Stimulated activated CD8-positive, alpha-beta memory T cell treated with anti-CD3 and anti-CD28 coated beads, Interleukin-2, amount 100 ng/mL, for 1 hour (primary cell): ENCODE measurements around the gene STK4.
A peak's percentile ranks its signal among the peaks of the same experiment; 100 is the strongest.
"Not testable (repeated sequence)": the region's sequence is repeated elsewhere in the genome, so short reads cannot be mapped to it uniquely, and the experiment has no call there.

Experiments used
- DNase-seq, 2 donors: peaks; one replicate each; pipeline ENCODE4 v3.0.0-alpha.2; 2020; ENCODE audit warnings: low read depth in 2 of 2

The STK4 gene

DNA sequence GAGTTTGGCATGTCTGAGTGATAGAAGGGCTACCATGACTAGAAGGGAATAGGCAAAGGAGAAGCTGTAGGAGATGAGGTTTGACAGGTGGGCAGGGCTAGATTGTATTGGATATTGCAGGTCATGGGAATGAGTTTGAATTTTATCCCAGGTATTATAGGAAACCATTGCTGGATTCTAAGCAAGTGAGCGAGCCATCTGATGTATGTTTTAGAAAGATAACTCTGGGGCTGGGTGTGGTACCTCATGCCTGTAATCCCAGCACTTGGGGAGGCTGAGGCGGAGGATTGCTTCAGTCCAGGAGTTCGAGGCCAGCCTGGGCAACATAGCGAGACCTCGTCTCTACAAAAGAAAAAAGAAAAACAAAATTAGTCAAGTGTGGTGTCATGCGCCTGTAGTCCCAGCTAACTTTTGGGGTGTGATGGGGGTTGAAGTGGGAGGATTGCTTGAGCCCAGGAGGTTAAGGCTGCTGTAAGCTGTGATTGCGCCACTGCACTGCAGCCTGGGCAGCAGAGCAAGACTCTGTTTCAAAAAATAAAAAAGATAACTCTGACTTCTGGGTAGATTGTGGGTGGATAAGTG lies 16.9 kb downstream of the STK4 start:
- no peak for DNase-seq

DNA sequence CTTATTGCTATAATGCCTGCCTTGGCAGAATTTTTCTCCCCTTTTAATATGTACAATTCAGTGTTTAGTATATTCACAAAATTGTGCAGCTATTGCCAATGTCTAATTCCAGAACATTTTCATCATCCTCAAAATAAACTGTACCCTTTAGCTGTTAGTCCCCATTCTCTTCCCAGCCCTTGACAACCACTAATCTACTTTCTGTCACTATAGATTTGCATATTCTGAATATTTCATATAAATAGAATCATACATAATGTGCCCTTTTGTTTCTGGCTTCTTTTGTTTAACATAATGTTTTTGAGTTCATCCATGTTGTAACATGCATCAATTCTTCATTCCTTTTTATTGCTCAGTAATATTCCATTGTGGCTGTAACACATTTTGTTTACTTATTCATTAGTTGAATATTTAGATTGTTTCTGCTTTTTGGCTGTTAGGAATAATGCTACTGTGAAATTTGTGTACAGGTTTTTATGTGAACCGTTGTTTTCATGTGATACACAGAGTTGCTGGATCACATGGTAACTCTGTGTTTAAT lies 22.4 kb downstream of the STK4 start:
- no peak for DNase-seq

DNA sequence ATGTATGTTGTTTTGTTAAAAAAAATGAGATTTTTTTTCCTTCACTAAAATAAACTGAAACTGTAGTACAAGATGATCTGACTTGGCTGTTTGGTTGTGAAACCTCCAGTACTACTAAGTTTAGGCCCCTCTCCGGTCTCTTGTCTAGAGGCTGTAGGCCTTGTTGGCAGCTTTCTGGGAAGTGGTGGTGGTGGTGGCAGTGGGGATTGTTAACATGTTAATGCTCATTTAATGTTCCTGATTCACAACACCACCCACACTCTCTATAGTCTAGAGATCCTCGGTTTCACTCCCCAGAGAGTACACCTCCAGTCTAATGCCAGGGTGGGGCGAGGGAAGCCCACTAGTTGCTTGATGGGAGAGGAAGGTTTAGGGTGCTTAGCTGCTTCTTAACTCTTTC lies 24.1 kb downstream of the STK4 start:
- no peak for DNase-seq

DNA sequence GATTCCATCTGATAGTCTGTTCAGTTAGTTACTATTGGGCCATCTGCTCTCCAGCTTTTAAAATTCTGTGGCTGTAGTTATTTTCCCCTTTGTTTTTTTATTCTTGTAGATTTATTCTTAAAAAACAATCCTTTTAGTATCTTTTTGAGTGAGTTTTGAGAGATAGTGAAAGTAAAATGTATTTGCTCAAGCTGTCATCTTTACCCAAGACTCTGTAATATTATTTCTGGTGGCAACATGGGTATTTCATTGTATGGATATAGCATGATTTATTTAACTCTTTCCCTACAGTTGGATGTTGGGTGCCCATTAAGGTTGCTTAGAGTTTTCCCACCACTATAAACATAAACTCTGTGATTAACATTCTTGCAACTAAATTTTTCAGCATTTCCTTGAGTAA lies 24.6 kb downstream of the STK4 start:
- no peak for DNase-seq

DNA sequence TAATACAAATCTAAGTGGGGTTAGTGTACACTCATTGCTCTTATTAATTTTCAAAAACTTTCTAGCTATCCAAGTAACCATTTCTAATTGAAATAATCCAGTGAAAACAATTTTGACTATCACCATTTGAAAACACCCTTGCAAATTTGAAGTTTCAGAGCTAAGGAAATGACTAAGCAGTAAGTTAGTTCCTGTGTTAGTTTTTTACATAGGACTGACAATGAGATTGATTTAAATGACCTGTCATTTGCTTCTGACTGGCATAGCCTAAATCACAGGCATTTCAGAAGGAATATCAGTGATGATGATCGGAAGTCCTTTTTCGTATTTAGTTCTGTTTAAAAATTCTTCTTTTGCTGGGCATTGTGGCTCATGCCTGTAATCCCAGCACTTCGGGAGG lies 27.0 kb downstream of the STK4 start:
- no peak for DNase-seq

DNA sequence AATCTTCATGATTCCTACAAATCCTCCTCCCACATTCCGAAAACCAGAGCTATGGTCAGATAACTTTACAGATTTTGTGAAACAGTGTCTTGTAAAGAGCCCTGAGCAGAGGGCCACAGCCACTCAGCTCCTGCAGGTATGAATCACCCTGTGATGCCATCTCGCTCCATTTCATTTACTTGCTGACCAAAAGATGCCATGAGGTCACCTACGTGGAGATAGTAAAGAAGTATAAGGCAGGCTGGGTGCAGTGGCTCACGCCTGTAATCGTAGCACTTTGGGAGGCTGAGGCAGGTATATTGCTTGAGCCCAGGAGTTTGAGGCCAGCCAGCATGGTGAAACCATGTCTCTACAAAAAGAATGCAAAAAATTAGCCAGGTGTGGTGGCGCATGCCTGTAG lies 30.9 kb downstream of the STK4 start:
- DNase-seq = no peak

DNA sequence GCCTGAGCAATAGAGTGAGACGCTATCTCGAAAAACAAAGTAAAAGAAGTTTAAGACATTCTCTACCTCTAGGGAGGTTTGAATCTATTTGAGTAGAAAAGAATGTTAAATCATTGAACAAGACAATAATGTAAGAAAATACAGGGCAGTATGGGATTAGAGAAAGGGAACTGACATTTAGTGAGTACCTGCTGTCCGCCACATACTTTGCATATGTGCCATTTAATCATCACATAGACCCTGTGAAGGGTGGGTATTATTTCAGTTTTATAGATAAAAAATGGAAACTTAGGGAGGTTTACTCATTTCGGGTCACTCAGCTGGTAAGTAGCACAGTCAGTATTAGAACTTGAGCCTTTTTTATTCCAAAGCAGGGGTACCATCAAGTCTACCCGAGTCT lies 31.4 kb downstream of the STK4 start:
- no peak for DNase-seq

DNA sequence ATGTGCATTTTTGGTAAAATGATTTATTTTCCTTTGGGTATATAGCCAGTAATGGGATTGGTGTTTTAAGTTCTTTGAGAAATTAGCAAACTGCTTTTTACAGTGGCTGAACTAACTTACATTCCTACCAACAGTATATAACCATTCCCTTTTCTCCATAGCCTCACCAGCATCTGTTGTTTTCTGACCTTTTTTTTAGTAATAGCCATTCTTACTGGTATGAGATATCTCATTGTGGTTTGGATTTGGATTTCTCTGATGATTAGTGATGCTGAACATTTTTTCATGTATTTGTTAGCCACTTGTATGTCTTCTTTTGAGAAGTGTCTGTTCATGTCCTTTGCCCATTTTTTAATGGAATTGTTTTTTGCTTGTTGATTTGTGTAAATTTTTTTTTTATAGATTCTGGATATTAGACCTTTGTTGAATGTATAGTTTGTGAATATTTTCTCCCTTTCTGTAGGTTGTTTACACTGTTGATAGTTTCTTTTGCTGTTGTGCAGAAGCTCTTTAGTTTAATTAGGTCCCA lies 42.3 kb downstream of the STK4 start:
- no peak for DNase-seq

DNA sequence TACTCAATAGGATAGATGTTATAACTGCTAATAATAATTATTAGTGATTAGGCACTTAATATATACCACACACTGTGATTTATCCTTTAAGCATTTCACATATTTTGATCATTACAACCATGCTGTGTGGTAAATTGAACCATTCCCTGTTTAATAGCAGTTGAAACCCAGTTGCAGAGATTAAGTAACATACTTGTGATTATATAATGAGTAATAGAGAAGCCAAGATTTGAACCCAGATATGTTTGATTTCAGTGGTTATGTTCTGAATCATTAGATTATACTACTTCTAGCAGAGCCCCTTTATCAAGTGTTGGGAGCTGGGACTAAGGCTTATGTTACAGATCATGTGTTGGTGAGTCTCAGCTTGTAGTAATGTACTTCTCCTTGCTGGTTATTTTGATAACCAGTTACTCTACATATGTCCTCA lies 44.1 kb downstream of the STK4 start:
- no peak for DNase-seq

DNA sequence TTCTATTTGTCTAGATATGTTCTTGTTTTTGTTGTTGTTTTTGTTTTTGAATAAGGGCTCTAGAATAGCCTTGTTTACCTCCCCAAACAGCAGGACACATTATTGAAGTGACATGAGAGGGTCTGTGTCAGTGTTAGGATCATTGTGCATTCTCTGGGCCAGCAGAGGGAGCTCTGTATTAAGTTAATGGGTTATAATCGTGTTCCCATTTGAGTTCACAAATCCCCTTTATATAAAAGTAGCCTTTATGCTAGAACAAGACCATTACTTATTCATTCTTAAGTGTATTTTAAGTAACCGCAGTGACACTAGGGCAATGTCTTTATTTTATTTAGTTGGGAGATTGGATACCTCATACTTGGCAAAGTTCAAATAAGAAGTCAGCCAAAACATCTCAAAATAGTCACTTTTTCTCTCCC lies 44.8 kb downstream of the STK4 start:
- peak; percentile 7 to 27 for DNase-seq

DNA sequence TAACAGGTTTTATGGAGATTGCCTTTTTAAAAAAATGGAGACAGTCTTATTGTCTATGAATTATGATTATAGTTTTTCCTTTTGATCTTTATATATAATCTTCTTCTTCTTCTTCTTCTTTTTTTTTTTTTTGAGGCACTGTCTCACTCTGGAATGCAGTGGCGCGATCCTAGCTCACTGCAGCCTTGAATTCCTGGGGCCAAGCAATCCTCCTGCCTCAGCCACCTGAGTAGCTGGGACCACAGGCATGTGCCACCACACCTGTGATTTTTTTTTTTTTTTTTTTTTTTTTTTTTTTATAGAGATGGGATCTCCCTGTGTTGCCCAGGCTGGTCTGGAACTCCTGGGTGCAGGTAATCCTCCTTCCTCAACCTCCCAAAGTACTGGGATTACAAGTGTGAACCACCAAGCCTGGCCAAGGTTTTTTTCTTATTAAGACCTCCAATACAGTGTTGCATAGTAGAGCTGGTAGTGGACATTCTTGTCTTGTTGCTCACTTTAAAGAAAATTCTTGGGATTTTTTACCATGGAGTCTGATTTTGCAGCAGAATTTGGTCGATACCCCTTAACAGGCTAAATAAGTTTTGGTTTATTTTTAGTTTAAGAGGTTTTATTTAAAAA lies 46.5 kb downstream of the STK4 start:
- no peak for DNase-seq

DNA sequence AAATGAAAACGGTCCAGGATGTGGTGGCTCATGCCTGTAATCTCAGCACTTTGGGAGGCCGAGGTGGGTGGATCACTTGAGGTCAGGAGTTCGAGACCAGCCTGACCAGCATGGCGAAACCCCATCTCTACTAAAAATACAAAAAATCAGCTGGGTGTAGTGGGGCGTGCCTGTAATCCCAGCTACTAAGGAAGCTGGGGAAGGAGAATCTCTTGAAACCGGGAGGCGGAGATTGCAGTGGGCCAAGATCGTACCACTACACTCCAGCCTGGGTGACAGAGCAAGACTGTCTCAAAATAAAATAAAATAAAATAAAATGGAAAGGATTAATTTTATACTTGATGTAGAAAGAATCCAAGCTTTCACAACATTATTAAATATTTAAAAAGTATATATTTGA lies 47.8 kb downstream of the STK4 start:
- not testable (repeated sequence) for DNase-seq

DNA sequence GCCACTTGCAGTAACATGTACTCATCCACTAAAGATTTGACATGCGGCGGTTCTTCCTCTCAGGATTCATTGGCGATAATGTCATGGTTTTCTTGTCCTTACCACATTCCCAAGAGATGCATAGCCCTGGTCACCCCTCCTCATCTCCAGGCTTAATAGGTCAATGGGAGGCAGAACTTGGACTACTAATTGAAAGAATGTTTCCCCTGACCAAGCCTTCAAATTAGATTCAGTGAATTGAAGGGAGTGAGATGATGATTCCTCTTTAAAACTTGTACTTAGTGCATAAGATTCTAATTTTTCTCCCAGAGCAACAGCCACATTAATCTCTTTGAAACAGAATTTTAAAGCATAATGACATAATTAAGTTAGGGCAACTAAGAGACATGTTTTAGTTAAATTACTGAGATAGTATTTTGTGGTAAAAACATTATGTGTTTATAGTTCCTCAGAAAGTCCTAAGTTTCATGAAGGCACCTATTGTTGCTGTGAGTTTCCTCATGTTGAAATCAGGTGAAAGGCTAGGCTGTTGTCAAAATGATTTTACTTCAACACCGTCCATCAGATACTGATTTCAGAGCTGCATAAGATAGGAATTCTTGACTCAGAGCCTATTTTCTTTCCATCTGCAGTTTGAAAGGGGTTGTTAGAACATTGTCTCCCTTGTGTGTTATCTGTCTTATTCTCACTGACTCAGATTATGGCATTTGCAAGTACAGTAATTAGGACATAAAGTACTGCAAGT lies 48.5 kb downstream of the STK4 start:
- DNase-seq = no peak

DNA sequence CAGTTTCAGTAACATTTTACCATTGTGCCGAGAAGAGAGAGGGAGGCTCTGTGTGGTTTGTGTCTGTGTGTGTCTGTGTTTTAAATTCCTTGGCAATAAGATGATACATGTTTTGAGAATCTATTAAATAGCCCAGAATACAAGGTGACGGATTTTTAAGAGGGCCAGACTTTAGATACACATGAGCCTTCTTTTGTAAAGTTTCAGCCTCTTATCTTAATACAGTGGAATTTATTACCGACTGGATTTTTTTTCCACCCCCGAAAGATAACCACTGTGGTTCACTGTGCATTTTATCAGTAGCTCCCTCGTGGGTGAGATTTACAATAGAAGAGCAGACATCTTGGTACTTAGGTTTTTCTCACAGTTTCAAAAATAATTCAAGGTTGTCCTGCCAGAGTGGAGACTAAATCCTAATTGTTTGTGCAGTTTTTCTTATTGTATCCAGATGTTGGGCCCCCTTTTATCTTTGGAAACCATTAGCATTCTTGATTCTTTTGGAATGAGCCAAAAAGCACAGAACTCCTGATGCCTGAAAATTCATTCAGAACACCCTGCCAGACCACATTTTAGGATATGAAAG lies 49.9 kb downstream of the STK4 start:
- DNase-seq = no peak

DNA sequence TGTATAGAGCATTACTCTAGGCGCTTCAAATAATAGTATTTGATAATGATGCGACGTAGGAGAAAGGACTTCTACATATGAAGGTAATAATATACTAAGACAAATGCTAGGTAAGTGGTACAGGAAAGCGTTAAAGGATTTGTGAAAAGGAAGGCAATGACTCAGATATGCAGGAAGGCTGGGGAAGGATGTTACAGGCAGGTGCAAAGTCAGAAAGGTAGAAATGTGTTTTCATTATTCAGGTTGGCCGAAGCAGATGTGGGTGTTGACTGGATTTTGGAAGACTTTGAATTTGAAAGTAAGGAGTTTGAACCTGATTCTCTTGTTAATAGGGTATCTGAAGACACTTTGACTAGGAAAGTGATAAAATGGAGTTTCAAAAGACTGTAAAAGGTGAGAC lies 51.0 kb downstream of the STK4 start:
- DNase-seq = no peak

DNA sequence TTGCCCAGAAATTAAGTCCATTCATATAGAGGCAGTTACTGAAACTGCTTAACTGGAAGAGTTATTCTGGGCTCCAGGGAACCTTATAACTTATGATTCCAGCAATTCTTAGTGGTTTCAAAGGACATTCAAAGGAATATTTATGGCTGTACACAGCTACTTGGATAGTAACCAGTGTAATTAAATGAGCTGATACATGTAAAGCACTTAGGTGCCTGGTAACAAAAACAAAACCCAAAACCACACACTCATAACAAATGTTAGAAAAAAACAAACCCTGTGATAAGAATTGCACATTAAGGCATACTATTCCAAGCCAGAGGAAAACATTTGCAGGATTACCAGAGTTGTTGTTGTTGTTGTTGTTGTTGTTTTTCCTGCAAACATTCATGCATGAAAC lies 51.5 kb downstream of the STK4 start:
- DNase-seq = no peak

DNA sequence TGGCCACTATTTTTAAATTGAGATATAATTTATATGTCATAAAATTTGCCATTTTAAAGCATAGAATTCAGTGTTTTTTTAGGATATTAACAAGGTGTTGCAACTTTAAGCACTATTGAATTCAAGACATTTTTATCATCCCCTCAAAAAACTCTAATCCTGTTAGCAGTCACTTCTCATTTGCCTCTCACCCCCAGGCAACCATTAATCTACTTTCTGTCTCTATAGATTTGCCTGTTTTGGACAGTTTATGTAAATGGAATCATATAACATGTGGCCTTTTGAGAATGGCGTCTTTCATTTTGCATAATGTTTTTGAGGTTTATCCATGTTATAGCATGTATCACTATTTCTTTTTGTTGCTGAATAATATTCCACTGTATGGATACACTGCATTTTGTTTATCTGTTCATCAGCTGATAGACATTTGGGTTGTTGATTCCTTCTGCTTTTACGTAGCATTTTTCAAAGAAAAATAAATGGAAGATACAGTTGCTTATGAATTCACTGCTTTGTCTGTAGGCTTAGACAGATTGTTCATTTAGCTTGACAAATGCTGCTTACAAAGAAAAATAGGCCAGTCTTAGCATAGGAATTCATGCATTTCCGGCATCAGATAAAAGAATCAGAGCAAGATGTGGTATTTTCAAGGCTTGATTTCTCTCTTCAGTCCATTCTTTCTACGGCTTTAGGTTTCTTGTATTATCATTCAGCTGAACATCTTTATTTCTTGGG lies 52.9 kb downstream of the STK4 start:
- DNase-seq = no peak

DNA sequence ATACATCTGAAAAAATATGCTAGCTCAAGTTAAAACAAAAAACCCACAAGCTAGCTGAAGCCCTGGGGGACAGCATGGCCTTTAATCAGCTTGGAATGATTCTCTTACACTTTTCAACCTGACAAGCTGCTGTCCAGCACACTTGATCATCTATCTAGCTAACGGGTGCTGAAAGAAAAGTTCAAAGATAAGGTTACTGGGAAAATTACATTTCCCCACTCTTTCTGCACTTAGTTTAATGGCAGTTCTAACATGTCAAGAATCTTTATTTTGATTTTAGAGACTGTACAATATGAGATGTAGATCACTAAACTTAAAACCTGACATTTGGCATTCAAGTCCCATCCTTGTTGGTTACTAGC lies 53.4 kb downstream of the STK4 start:
- no peak for DNase-seq

DNA sequence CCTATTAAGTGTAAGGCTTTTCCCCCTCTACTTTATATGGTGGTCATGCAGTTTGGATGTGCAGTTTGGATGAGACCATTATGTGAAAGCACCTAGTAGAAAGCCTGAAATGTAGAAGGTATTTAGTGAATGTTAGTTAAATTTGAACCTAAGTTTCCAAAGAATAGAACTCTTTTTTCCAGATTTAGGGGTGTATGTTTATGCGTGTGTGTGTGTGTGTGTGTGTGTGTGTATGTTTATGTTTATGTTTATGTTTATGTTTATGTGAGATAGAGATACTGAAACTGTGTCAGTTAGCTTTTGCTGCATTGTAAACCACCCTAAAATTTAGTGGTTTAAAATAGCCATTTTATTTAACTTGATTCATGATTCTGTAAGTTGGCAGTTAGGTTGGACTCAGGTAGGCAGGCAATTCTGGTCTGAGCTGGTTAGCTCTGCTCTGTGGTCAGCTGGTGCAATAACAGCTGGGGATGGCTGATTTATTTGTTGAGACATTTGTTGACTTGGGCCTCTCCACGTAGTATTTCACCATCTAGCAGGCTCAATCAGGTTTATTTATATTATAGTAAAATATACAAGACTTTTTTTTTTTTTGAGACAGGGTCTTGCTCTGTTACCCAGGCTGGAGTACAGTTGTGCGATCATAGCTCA lies 54.0 kb downstream of the STK4 start:
- DNase-seq = no peak

DNA sequence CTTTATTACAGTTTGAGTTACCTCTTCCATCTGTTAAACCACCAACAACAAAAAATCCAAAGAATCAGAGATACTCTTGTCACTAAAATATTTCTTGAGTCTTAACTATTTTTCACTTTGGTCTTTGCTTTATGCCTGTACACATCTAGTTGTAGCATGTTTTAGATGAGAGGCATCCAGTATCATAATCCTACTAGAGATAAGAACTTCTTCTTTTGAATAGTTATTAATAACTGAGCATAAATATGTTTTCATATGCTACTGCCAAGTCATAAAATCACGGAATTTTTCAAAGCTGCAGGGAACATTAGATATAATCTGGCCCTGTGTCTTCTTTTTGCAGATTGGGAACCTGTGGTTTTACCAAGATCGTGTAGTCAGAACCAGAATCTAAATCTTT lies 55.3 kb downstream of the STK4 start:
- no peak for DNase-seq

DNA sequence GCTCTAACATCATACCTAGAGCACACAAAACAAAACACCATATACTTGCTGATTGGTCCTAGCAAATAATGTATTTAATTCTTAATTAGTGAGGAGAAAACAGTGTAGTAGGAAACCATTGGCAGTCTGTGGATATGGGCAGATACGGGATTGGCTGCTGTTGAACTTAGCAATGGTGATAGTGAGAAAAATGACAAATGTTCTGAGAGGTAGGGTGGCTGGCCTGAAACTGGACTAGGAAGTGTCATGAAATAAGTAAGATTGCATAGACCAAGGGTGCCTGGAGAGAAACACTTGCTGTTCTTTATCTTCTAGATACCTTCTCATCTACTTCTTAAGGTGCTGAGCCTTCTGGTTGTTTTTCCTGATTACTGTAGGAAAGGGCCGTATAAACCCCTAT lies 56.8 kb downstream of the STK4 start:
- not testable (repeated sequence) for DNase-seq
